ENCODE measurements around the gene ESD.
A peak's percentile ranks its signal among the peaks of the same experiment; 100 is the strongest.

ESD gene

DNA sequence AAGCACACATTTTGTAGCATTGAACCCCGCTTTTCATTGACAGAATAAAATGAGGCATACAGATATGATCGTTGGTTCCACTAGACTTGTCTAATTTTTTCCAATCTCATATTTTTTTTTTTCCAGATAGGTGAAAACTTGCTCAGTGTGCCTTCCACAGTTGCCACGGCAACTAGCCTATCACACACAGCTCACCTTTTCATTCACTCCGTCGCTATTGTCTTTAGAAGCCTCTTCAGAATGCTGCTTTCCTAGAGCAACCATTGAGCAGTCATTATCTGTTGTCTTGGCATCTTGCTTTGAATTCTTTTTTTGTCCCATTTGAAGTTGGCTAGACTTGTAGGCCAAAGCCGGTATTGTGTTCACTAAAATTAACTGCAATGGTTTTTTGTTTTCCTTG lies 37.7 kb upstream of the ESD start:
- TF ChIP-seq, protein P1, sequence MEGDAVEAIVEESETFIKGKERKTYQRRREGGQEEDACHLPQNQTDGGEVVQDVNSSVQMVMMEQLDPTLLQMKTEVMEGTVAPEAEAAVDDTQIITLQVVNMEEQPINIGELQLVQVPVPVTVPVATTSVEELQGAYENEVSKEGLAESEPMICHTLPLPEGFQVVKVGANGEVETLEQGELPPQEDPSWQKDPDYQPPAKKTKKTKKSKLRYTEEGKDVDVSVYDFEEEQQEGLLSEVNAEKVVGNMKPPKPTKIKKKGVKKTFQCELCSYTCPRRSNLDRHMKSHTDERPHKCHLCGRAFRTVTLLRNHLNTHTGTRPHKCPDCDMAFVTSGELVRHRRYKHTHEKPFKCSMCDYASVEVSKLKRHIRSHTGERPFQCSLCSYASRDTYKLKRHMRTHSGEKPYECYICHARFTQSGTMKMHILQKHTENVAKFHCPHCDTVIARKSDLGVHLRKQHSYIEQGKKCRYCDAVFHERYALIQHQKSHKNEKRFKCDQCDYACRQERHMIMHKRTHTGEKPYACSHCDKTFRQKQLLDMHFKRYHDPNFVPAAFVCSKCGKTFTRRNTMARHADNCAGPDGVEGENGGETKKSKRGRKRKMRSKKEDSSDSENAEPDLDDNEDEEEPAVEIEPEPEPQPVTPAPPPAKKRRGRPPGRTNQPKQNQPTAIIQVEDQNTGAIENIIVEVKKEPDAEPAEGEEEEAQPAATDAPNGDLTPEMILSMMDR (IDR thresholded peaks at IDR 0.05): no peak
- Mint-ChIP-seq H3K27me3 (ENCODE audit: low read depth, poor library complexity) (peaks cover 4% of the 10 kb centered on the region), H3K4me1 (no peaks in the 10 kb centered on the region)

DNA sequence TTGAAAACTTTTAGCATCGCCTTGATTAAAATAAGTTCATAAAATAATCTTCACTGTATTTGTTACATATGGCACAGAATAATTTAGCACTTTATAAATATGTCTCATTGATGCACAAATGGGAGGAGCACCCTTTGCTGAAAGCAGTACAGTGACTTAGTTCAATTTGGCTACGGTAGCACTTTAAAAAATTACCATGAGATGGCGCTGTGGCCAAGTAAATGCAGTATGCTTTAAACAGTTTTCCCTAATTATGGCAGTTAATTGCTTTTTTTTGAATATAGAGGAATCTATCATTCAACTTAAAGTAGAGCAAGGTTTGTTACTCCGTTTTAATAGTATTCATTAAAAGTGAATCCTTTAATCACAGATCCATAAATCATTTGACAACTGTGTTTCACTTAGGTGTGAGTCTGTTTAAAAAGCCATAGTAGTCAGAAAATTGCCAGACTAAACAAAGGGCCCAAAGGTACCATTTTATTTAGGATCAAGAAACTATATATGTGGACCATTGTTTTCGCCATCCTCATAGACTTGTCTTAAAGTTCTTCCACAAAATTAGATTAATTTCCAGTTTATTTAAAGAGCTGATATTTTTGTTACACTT lies 34.7 kb upstream of the ESD start:
- TF ChIP-seq, protein P1 (IDR thresholded peaks at IDR 0.05): peak; percentile 94
- peak; percentile 60 for DNase-seq
- Mint-ChIP-seq H3K27me3 (ENCODE audit: low read depth, poor library complexity) (peaks cover 4% of the 10 kb centered on the region), H3K4me1 (no peaks in the 10 kb centered on the region), H3K9me3 (peaks cover 6% of the 10 kb centered on the region), H3K36me3 (ENCODE audit: low read depth) (no peaks in the 10 kb centered on the region), H3K4me3 (no peak overlapping the region), H3K27ac (no peak overlapping the region)

More for the DNA sequence above, 37.7 kb upstream of the ESD start:
- Mint-ChIP-seq H3K36me3 (ENCODE audit: low read depth) (no peaks in the 10 kb centered on the region), H3K4me3 (no peak overlapping the region), H3K27ac (no peak overlapping the region), H3K9me3 (peaks cover 6% of the 10 kb centered on the region)
- no peak for DNase-seq

DNA sequence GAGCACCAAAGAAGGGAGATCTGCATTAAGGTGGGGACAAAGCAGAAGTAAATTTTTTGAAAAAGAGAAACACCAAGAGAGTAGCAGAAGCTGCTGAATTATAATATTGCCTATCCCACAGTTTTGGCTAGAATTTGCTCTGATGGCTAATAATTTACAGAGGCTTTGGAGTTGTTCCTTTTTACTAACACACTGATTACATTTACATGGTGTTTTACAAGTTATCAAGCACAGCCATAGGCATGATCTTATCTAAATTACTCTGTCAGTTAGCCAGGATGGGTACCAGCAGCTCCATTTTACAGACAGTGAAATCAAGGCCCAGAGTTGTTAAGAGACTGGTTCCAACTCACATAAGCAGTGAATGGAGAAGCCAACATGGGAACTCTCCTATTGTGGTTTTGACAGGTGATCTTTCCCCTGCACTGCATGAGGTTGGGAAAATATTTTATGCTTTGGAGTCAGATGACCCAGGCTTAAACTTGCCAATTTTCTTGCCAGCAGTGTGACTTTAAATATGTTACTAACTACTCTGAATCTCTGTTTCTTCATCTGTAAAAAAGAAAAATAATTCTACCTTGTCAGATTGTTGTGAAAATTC lies 33.5 kb upstream of the ESD start:
- DNase-seq: no peak
- no peak overlapping the region for H3K4me3 Mint-ChIP-seq
- TF ChIP-seq, protein P1 (IDR thresholded peaks at IDR 0.05): no peak
- no peak overlapping the region for H3K27ac Mint-ChIP-seq
- peaks cover 6% of the 10 kb centered on the region for H3K9me3 Mint-ChIP-seq
- no peaks in the 10 kb centered on the region for H3K36me3 Mint-ChIP-seq (ENCODE audit: low read depth)
- H3K4me1 Mint-ChIP-seq: no peaks in the 10 kb centered on the region
- H3K27me3 Mint-ChIP-seq (ENCODE audit: low read depth, poor library complexity): peaks cover 4% of the 10 kb centered on the region

DNA sequence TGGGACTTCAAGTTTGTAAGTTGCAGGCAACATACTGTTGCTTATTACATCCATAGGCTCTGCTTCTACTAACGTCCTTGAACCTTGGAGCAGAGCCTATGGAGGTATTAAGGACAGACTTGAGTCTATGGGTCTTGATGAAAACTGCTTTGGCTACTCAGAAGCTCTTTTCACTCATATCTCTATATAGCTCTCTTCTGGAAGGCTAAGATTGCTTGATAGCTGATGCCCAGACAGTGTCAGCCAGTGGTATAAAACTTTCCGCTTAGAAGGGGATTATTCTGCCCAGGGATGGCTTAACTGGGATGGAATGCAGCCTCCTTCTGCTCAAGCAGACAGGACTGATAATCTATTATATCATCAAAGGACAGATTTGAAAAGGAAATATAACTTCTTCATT lies 25.6 kb upstream of the ESD start:
- H3K27me3 Mint-ChIP-seq (ENCODE audit: low read depth, poor library complexity): no peaks in the 10 kb centered on the region
- H3K27ac Mint-ChIP-seq: no peak overlapping the region
- no peaks in the 10 kb centered on the region for H3K36me3 Mint-ChIP-seq (ENCODE audit: low read depth)
- TF ChIP-seq, protein P1 (IDR thresholded peaks at IDR 0.05): no peak
- no peak for DNase-seq
- peaks cover 2% of the 10 kb centered on the region for H3K4me1 Mint-ChIP-seq
- no peaks in the 10 kb centered on the region for H3K9me3 Mint-ChIP-seq
- H3K4me3 Mint-ChIP-seq: no peak overlapping the region

DNA sequence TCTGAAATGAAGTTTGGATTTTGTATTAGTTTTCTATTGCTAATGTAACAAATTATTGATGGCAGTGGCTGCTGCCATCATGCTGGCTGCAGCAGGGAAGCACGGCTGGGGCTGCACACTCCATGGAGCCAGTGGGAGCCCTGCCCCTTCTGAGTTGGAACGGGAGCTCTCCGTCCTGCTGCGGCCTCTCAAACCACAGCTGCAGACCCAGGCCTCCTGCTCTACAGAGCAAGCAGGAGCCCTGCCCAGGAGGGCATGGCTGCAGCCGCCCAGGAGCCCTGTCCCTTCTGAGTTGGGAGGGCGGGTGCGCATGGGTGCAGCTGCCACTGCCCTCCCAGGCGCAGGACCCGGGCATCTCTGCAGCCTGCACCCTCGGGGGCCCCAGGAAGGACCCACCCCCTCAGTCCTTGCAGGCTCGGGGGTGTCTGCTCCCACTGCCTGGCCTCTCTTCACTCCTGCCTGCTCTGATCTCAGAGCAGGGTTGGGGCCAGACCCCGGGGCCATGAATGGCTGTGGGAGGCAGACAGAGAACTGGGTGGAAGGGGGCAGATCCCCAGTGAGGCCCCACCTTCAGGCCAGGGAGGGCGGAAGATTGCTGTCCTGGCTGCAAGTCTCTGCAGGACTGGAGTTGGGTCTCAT lies 21.0 kb upstream of the ESD start:
- no peaks in the 10 kb centered on the region for H3K36me3 Mint-ChIP-seq (ENCODE audit: low read depth)
- H3K9me3 Mint-ChIP-seq: peaks cover 6% of the 10 kb centered on the region
- no peak for DNase-seq
- no peaks in the 10 kb centered on the region for H3K27me3 Mint-ChIP-seq (ENCODE audit: low read depth, poor library complexity)
- peaks cover 5% of the 10 kb centered on the region for H3K4me1 Mint-ChIP-seq
- TF ChIP-seq, protein P1 (IDR thresholded peaks at IDR 0.05): no peak
- H3K27ac Mint-ChIP-seq: no peak overlapping the region
- no peak overlapping the region for H3K4me3 Mint-ChIP-seq

Measured in nephron progenitor cell (in vitro differentiated cells).